ENCODE data around the gene ARSG. TPM values are rescaled to one million over a fixed set of nuclear protein-coding genes. Genes with fewer than 3 reads are reported as not detected.
A peak's percentile ranks its signal among the peaks of the same experiment; 100 is the strongest.

ARSG gene
- total and polyA plus RNA-seq, 4 donors, result 1.5 to 5.4 (median 2.3) TPM

DNA sequence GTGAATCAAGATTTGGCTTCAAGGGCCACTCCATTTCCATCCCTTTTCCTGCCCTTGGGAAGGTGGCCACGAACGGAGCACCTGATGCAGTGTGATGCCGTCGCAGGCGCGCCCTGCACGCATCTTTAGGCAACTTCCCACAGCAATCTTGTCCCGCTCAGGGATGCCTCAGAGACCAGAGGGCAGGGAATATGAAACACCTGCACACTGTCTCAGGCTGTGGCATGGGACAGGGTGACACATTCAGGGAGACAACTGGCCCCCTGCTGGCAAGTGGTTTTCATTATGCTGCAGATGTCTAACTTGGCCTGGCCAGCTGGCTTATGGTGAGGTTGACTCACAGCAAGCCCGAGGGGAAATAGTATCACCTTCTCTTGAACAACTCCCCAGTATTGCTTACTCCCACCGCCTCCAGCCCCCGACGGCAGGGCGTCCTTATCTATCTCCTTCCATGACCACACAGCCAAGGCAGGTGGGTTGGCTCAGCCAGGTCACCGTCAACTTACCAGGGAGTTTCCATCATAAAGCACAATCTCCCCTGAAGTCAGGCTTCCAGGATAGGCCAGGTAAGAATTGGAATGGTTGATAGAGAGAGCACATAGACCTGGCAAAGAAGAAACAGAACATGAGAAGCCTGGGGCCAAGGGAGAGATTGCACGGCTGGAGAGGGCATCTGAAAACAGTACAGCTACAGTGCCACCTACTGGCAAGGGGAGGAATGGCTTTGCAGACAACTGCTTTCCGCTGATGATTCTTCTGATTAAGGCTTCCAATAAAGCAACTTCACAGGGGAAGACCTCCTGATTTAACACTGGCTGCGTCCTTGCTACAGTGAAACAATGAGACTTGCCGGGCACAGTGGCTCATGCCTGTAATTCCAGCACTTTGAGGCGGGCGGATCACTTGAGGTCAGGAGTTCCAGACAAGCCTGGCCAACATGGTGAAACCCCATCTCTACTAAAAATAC lies 144.9 kb downstream of the ARSG start (continued):
- TF ChIP-seq, protein P1, sequence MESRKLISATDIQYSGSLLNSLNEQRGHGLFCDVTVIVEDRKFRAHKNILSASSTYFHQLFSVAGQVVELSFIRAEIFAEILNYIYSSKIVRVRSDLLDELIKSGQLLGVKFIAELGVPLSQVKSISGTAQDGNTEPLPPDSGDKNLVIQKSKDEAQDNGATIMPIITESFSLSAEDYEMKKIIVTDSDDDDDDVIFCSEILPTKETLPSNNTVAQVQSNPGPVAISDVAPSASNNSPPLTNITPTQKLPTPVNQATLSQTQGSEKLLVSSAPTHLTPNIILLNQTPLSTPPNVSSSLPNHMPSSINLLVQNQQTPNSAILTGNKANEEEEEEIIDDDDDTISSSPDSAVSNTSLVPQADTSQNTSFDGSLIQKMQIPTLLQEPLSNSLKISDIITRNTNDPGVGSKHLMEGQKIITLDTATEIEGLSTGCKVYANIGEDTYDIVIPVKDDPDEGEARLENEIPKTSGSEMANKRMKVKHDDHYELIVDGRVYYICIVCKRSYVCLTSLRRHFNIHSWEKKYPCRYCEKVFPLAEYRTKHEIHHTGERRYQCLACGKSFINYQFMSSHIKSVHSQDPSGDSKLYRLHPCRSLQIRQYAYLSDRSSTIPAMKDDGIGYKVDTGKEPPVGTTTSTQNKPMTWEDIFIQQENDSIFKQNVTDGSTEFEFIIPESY (IDR thresholded peaks at IDR 0.05), result no peak
- TF ChIP-seq NR2F2 (IDR thresholded peaks at IDR 0.05) (no peak), JUND (IDR thresholded peaks at IDR 0.05) (no peak), SP1 (IDR thresholded peaks at IDR 0.05) (no peak)

DNA sequence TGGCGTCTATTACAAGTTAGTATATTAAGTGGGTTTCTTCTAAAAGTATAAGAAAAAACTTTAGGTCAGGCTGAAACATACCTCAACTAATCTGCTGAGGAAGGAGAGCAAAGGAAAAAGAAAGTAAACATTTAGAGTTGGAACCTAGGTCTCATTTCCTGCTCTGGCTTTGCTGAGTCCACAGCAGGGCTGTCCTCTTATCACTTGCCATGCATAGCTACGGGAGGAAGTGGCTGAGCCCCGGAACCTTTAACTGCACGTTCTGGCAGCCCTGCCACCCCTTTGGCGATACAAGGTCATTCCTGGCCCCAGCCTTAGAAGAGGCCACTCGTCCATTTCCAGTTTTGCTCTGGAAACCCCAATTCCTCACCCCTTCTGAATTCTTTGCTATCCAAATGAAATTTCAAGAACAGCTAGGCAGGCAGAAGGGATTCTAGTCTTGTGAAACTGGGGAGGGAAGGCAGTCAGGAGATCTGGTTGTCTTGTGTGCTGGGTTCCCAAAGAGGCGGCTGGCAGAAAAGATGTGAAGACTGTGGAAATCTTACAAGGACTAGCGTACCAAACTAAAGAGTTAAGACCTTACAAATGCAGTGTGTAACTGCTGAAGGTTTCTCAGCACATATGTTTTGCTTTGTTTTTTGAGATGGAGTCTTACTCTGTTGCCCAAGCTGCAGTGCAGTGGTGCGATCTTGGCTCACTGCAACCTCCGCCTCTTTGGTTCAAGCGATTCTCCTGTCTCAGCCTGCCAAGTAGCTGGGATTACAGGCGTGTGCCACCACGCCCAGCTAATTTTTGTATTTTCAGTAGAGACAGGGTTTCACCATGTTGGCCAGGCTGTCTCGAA lies 146.9 kb downstream of the ARSG start:
- Histone ChIP-seq H3K27ac (ENCODE audit: low read depth in 1 of 2, low read length in 2 of 2) (peak overlapping the region; percentile 67 to 79), H3K27me3 (ENCODE audit: control insufficient read depth in 4 of 4, insufficient read depth in 4 of 4, low read length in 3 of 4) (no peaks in the 10 kb centered on the region), H3K9ac (ENCODE audit: low read depth in 1 of 2, low read length in 2 of 2) (peak overlapping the region in 1 of 2 donors; percentile 37), H3K9me3 (ENCODE audit: control insufficient read depth in 4 of 4, low read length in 3 of 4) (no peaks in the 10 kb centered on the region), H3K36me3 (ENCODE audit: control insufficient read depth in 4 of 4, insufficient read depth in 3 of 4, low read depth in 1 of 4, low read length in 3 of 4) (peaks cover 0 to 6% (median 4%) of the 10 kb centered on the region in 4 donors), H3K4me1 (ENCODE audit: control insufficient read depth in 4 of 4, insufficient read depth in 4 of 4, low read length in 3 of 4) (peaks cover 0 to 21% (median 10%) of the 10 kb centered on the region in 4 donors), H3K4me3 (ENCODE audit: low read depth in 1 of 3, low read length in 3 of 3) (no peak overlapping the region)
- peak; percentile 52 for TF ChIP-seq SP1 (IDR thresholded peaks at IDR 0.05)
- no peak for TF ChIP-seq TAF1 (conservative IDR thresholded peaks at IDR 0.05)
- TF ChIP-seq GABPA (IDR thresholded peaks at IDR 0.05 in 1 of 2, conservative IDR thresholded peaks at IDR 0.05 in 1 of 2), result peak in 1 of 2 donors; percentile 39
- TF ChIP-seq RXRA (IDR thresholded peaks at IDR 0.05), result peak; percentile 19 to 24
- TF ChIP-seq FOXA2 (IDR thresholded peaks at IDR 0.05), result no peak
- TF ChIP-seq EGR1 (IDR thresholded peaks at IDR 0.05; ENCODE audit: low read depth in 2 of 2), result no peak
- TF ChIP-seq YY1 (IDR thresholded peaks at IDR 0.05), result no peak
- no peak for TF ChIP-seq FOXA1 (IDR thresholded peaks at IDR 0.05)
- no peak for TF ChIP-seq JUND (IDR thresholded peaks at IDR 0.05)
- peak; percentile 25 to 43 for TF ChIP-seq HNF4A (conservative IDR thresholded peaks at IDR 0.05)
- TF ChIP-seq NR2F2 (IDR thresholded peaks at IDR 0.05), result peak; percentile 58
- TF ChIP-seq, protein P2, sequence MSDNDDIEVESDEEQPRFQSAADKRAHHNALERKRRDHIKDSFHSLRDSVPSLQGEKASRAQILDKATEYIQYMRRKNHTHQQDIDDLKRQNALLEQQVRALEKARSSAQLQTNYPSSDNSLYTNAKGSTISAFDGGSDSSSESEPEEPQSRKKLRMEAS (IDR thresholded peaks at IDR 0.05), result peak; percentile 41
- TF ChIP-seq, protein P1 (IDR thresholded peaks at IDR 0.05), result no peak
- TF ChIP-seq, protein P3, sequence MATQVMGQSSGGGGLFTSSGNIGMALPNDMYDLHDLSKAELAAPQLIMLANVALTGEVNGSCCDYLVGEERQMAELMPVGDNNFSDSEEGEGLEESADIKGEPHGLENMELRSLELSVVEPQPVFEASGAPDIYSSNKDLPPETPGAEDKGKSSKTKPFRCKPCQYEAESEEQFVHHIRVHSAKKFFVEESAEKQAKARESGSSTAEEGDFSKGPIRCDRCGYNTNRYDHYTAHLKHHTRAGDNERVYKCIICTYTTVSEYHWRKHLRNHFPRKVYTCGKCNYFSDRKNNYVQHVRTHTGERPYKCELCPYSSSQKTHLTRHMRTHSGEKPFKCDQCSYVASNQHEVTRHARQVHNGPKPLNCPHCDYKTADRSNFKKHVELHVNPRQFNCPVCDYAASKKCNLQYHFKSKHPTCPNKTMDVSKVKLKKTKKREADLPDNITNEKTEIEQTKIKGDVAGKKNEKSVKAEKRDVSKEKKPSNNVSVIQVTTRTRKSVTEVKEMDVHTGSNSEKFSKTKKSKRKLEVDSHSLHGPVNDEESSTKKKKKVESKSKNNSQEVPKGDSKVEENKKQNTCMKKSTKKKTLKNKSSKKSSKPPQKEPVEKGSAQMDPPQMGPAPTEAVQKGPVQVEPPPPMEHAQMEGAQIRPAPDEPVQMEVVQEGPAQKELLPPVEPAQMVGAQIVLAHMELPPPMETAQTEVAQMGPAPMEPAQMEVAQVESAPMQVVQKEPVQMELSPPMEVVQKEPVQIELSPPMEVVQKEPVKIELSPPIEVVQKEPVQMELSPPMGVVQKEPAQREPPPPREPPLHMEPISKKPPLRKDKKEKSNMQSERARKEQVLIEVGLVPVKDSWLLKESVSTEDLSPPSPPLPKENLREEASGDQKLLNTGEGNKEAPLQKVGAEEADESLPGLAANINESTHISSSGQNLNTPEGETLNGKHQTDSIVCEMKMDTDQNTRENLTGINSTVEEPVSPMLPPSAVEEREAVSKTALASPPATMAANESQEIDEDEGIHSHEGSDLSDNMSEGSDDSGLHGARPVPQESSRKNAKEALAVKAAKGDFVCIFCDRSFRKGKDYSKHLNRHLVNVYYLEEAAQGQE (IDR thresholded peaks at IDR 0.05), result no peak
- TF ChIP-seq, protein P4, sequence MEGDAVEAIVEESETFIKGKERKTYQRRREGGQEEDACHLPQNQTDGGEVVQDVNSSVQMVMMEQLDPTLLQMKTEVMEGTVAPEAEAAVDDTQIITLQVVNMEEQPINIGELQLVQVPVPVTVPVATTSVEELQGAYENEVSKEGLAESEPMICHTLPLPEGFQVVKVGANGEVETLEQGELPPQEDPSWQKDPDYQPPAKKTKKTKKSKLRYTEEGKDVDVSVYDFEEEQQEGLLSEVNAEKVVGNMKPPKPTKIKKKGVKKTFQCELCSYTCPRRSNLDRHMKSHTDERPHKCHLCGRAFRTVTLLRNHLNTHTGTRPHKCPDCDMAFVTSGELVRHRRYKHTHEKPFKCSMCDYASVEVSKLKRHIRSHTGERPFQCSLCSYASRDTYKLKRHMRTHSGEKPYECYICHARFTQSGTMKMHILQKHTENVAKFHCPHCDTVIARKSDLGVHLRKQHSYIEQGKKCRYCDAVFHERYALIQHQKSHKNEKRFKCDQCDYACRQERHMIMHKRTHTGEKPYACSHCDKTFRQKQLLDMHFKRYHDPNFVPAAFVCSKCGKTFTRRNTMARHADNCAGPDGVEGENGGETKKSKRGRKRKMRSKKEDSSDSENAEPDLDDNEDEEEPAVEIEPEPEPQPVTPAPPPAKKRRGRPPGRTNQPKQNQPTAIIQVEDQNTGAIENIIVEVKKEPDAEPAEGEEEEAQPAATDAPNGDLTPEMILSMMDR (IDR thresholded peaks at IDR 0.05; ENCODE audit: low read depth, low read length, missing input control), result no peak
- TF ChIP-seq RAD21 (IDR thresholded peaks at IDR 0.05), result peak; percentile 28 to 38
- WGBS, result 55% methylated on average over 14 of the region's 14 CpGs
- peak; percentile 63 for DNase-seq (ENCODE audit: low spot score)
